Fibroblast of pulmonary artery (primary cell): ENCODE measurements around the gene KCTD1.

ENCODE experiments used
- DNase-seq: peaks from one replicate; pipeline ENCODE4 v3.0.0-alpha.2; 2010; ENCODE audit warnings: low read depth
- H3K4me3 ChIP-seq: replicated peaks from 2 replicates; pipeline ENCODE4 v1.5.1; 2011; ENCODE audit warnings: low read depth, mild to moderate bottlenecking, control low read depth, low read length, moderate library complexity
- TF ChIP-seq, protein P1 (sequence below): IDR thresholded peaks from 2 replicates; pipeline ENCODE4 v1.5.1; 2011; ENCODE audit warnings: mild to moderate bottlenecking, control low read depth, low read length, inconsistent platforms; ENCODE audit errors: missing control alignments

The KCTD1 gene

DNA sequence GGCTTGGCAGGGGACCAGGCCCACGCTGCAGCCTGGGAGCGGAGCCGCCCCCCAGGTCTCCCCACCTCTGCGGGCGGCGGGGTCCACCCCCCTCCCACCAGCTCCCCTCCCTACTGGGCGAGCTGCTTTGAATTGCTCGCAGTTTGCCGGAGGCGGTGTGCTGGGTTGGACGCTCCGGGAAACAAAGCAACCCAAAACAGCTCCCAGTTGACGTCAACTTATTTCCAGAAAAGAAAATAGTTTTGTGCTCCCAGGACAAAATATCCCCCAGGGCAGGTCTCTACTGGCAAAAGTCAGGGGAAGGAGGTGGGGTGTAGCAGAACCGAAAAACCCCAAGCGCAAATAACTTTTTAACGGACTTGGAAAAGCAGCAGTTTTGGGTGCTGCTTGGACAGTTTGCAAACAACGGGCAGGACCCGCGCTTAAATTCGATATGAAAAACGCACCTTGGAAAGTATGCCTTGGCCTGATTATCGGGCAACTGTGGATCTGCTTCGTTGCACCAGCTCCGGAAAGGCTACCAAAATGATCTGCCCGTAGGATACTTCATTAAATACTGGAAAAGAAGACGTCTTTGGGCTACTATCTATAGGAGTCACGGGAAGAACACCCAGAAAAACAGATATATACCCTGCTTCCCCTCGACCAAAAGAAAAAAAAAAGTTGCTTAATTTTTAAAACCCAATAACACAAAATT lies 2.8 kb upstream of the KCTD1 start:
- H3K4me3 ChIP-seq, result no peak overlapping the region

DNA sequence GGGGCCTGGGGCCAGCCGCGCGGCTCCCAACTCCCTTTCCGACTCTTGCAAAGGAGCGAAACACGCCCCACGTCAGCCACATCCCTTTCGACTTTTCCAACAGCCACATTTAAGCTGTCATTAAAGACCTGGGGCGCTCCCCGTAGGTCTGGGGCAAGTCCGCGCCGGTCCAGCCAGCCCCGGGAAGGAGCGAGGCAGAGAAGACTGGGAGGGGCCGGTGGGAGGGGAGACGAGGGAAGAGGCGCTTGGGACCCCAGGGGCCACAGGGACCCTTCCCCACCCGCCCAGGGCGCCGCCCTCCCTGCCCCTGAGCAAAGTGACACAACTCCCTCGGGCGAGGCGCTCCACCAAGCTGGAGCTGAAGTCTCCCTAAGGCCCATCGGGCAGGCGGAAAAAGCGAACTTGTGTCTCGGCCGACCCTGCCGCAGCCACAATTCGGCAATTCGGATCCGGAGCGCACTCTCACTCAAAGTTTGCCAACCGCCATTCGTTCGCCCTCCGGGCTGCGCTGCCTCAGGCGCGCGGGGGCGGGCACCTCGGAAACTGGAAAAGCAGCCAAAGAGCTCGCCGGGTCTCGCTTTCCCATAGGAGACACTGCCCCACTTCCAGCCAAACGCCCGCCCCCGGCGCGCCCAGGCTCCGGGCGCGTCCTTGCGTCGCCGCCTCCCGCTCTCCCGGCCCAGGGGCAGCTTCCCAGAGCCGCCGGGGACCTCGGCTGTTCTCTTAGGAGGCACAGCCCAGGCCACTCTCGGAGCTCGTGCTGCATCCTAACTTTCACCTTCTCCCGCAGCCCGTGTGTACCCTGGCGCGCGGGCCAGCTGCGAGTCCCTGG lies 1.1 kb upstream of the KCTD1 start:
- H3K4me3 ChIP-seq, result peak overlapping the region; percentile 70
- TF ChIP-seq, protein P1, sequence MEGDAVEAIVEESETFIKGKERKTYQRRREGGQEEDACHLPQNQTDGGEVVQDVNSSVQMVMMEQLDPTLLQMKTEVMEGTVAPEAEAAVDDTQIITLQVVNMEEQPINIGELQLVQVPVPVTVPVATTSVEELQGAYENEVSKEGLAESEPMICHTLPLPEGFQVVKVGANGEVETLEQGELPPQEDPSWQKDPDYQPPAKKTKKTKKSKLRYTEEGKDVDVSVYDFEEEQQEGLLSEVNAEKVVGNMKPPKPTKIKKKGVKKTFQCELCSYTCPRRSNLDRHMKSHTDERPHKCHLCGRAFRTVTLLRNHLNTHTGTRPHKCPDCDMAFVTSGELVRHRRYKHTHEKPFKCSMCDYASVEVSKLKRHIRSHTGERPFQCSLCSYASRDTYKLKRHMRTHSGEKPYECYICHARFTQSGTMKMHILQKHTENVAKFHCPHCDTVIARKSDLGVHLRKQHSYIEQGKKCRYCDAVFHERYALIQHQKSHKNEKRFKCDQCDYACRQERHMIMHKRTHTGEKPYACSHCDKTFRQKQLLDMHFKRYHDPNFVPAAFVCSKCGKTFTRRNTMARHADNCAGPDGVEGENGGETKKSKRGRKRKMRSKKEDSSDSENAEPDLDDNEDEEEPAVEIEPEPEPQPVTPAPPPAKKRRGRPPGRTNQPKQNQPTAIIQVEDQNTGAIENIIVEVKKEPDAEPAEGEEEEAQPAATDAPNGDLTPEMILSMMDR, result no peak
- peak; percentile 68 for DNase-seq

More for the DNA sequence above, 2.8 kb upstream of the KCTD1 start:
- TF ChIP-seq, protein P1, result no peak
- no peak for DNase-seq

DNA sequence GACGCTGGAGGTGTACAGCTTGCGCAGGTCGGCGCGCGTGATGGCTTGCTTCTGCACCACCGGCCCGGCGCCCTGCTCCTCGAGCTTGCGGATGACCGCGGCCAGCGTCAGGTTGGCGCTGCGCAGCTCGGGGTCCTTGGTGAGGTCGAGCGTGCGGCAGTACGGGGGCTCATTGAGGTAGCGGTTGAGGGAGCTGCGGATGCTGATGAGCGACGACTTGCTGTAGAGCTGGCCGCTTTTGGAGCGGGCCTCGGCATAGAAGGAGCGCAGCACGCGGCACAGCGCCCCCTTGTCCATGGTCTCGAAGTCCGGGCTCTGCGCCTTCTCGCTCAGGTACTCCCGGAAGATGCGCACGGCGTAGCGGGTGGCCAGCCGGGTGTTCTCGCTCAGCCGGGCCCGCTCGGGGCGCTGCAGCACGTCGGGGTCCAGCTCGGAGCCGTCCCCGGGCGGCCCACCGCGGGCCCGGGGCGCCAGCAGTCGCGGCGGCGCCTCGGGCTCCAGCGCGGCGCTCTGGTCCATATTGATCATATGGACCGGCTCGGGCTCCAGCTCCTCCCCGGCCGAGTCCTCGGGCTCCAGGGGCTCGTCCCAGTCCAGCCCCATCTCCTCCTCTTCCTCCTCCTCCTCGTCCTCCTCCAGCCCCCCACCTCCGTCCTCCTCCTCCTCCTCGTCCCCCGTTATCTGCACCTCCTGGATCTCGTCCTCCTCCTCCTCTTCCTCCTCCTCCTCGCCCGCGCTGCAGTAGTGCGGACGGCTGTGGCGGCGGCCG lies 523 bp downstream of the KCTD1 start:
- H3K4me3 ChIP-seq, result peak overlapping the region; percentile 70
- TF ChIP-seq, protein P1, result peak; percentile 47
- peak; percentile 89 for DNase-seq

DNA sequence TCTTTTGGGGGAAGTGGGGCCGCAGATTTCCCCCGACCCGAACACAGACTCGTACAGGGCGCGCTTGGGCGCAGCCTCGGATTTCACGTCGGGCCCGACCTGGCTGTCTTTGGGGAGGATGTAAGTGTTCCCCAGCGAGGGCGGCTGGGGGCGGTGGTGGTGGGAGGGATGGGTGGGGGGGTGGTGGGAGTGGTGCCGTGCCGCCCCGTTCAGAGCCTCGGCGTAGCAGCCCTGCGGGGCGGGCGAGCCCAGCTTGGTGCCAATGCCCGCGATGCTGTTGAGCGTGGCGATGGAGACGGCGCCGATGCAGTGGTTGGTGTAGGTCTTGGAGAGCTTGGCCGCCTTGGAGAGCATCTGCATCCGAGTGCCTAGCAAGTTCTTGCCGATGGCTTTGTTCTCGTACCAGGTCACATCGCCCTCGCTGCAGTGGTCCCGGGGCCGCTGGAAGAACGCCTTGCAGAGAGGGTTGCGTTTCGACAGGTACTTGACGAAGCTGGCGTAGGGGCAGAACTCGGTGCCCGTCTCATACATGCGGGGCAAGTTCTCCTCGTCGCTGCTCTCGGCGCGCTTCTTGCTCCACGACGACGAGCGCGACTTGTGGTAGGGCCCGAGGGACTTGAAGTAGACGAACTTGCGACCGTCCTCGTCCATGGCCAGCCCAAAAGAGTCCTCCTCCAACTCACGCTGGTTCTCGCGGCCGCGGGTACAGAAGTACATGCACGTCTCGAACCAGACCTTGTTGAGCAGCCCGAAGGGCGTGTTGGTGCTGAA lies 1.3 kb downstream of the KCTD1 start:
- TF ChIP-seq, protein P1, result no peak
- no peak for DNase-seq
- peak overlapping the region; percentile 70 for H3K4me3 ChIP-seq

DNA sequence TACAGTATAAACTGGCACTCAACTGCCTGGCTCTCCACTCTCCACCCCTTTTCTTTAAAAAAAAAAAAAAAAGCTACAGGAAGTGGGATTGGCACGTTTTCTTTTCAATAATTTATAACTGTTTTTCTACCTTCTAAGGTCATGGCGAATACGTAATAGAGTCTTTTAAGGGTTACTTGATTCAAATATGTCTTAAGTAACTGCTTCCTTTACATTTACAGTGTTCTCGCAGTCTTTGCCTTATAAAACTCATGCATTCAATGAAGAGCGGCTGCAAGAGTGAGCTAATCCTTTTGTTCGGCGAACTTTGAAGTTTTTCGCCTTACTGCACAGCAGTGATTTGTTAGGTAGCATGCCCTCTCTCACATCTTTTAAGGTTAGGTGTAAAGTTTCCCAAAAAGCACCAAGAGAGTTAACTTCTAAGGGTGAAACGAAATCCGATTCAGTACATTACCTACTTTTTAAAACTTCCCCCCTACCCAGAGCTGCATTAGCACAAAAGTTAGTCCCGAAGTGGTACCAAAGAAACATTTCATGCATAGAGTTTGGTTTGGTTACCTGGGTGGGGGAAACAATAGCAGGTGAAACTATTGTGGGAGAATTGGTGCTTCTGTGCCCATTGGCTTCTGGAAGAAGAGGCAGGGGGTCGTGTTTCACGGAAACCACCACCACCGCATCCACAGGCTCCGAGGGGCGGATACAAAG lies 2.0 kb downstream of the KCTD1 start:
- H3K4me3 ChIP-seq, result peak overlapping the region; percentile 38
- DNase-seq, result peak; percentile 19
- TF ChIP-seq, protein P1, result no peak
